NCI-H2107 treated with DMSO at 0.1 percent for 48 hours (cell line): ENCODE measurements around the gene CPNE4.

Source experiments
- DNase-seq: peaks from one replicate; lab custom pipeline; 2025; ENCODE audit not compliant: unreplicated experiment; lab: John Stamatoyannopoulos, UW

CPNE4 gene

GRCh38 chr3:131803113-131803512 lies 231.7 kb downstream of the CPNE4 start:
- no peak for DNase-seq

DNA sequence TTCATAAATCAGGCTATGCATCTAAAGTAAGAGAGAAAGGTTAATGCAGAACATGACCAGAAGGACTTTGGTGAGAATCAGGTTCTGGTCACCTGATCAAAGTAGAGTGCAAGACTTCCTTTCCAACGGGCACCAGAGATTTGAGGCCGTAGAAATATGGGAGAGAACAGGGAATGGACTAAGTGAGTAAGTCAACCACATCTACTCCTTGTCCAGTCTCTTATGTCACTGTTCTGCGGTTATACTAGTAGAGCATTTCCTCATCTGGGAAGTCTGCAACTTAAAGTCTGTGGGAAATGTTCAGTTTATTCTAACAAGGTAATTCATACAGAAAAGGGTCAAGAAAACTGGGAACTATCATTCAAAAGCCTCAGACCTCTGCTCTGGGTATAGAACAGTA lies 232.8 kb downstream of the CPNE4 start:
- no peak for DNase-seq

DNA sequence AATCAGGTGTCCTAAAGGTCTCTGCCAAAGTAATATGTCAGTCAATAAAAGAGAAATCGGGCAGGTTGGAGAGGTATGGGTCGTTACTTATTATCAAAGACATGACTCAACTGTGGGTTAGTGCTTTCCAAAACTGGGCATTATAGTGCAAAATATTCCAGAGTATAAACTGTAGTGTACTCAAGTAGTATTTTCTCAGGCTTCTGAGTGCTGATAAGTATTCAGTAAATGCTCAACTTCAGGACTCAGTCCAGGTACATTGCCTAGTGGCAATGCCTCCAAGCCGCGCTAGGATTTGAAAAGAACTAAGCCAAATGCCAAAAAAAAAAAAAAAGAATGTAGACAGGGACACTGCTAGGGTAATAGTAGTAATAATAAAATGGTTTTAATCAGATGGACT lies 233.2 kb downstream of the CPNE4 start:
- DNase-seq: no peak

GRCh38 chr3:131797776-131798175 lies 237.0 kb downstream of the CPNE4 start:
- DNase-seq: no peak

GRCh38 chr3:131796558-131797198 lies 238.1 kb downstream of the CPNE4 start:
- peak; percentile 46 for DNase-seq

DNA sequence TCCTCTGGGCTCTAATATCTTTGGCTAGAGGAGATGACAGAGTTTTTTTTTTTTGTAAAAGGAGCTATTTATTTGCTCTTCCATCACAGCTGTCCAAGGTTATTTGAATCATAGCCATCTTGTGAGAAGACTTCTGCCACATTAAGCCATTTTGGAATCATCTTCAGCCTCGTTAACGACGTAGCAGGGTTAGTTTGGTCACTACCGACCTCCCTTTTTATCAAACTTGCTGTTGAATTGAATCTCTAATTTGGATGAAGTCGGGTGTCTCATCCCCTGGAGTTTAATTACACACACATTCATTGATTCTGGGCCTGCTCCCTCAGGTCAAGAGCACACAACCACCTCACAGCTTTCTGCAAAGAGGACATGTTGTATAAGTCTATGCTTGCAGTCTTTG lies 238.7 kb downstream of the CPNE4 start:
- DNase-seq: no peak

GRCh38 chr3:131795390-131796090 lies 239.3 kb downstream of the CPNE4 start:
- no peak for DNase-seq

- peak; percentile 60 for DNase-seq
These were observed 239.9 kb downstream of the CPNE4 start for GRCh38 chr3:131794766-131795388.

GRCh38 chr3:131793870-131794269 lies 240.9 kb downstream of the CPNE4 start:
- no peak for DNase-seq

DNA sequence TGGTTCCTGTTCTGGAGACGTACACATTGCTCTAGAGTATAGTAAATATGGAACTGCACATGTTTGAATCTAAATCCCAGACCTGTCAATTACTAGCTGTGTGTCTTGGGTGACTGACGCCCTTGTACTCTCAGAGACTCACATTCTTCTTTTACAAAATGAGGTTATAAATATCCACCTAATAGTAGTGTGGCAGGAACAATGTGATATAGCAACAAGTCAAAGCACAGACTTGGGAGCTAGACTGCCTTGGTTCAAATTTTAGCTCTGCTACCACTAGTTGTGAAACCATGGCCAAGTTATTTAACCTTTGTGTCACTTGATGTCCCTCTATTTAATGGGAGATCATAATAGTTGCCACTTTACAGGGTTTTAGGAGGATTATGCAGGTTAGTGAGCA lies 245.6 kb downstream of the CPNE4 start:
- DNase-seq: no peak

- no peak for DNase-seq
These were observed 248.4 kb downstream of the CPNE4 start for GRCh38 chr3:131786386-131786785.

GRCh38 chr3:131782751-131783150 lies 252.1 kb downstream of the CPNE4 start:
- DNase-seq: no peak

DNA sequence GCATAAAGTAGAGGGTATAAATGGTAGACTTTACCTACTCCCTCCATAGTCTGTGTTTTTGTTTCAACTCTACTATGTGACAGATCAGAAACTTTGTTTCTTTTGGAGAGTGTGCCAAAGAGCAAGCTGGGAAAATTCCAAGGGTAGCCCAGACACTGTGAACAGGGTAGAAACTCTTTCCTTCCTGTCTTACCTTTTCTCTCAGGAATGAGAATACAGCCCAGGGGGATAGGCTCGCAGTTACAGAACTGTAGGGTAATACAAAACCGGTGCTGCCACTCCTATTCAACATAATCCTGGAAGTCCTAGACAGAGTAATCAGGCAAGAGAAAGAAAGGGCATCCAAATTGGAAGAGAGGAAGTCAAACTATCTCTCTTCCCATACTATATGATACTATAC lies 256.3 kb downstream of the CPNE4 start:
- no peak for DNase-seq

DNA sequence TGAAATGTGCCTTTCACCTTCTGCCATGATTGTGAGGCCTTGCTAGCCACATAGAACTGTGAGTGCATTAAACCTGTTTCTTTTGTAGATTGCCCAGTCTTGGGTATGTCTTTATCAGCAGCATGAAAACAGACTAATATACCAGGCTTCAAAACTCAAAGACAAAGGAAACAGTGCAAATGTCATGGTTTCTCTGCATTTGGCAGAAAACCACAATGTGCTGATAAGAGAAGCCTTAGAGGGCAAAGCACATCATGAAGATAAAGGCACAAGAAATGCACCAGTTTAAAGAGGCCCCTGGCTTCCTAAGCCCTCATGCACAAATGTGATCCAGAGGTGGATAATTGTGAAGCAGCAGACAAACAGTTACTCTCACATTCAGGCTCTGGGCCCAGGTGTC lies 259.2 kb downstream of the CPNE4 start:
- no peak for DNase-seq

- no peak for DNase-seq
These were observed 262.4 kb downstream of the CPNE4 start for GRCh38 chr3:131772269-131773026.

DNA sequence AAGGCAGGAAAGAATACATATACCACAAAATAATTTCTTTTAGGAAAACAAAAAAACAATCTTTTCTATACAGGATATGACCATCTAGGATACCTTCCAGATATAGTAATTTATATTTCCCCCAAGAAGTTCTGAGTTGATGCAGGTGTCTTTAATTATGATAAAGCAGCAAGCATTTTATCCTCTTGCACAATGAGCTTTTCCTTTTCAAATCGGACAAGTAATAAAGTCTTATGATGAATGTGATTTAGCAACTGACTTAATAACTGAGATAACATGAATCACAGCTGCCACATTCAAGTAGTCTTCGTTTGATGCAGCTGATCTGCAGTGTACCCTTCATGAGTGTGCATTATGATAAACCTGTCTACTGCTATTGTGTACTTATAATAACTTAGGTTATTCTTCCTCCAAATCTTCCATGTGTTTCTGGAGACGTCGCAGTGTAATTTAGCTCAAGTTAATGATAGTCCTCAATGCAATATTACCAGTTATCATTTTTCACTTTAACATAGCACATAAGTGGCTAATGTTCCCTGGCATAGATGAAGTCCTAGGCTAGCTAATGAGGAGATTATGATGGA lies 271.7 kb downstream of the CPNE4 start:
- no peak for DNase-seq

- no peak for DNase-seq
These were observed 278.4 kb downstream of the CPNE4 start for GRCh38 chr3:131756405-131756804.

DNA sequence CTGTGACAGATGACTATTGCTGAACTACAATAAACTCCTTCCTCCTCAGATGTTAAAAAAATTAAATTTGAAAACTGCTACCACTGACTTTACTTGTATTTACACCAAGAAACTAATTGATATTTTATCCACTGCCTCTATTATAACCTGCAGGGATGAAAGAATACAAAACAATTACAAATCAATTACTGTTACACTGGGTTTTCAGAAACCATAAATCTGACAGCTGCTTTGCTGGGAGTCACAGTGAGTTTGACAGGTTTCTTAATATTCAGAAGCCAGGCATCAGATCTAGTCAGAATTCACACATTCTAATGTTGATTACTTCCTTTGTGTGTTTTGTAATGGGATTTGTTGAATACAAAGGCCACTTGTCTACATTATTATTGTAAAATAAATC lies 279.4 kb downstream of the CPNE4 start:
- no peak for DNase-seq

- DNase-seq: no peak
These were observed 284.6 kb downstream of the CPNE4 start for GRCh38 chr3:131750256-131750655.

DNA sequence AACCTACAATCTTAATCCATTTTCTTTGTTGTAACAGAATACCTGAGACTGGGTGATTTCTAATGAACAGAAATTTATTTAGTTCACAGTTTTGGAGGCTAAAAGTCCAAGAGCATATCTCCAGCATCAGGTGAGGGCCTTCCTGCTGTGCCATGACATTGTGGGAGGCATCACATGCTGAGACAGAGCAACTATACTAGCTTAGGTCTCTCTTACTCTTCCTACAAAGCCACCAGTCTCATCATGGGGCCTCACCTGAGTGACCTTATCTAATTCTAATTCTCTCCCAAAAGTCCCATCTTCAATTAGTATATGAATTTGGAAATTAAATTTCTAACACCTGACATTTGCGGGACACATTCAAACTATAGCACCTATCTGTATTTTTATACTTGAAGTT lies 285.0 kb downstream of the CPNE4 start:
- no peak for DNase-seq

GRCh38 chr3:131747466-131747865 lies 287.3 kb downstream of the CPNE4 start:
- DNase-seq: no peak
